ENCODE data around the gene CHN2.

Gene CHN2

GRCh38 chr7:29385214-29385814 is 190.7 kb downstream of the CHN2 start:
- no peaks in the 10 kb centered on the region for H4K20me1 ChIP-seq (ENCODE audit: insufficient read depth)
- H3K27me3 ChIP-seq (ENCODE audit: insufficient read depth, low read depth), result no peaks in the 10 kb centered on the region
- no peak overlapping the region for H3K4me2 ChIP-seq
- H3K4me3 ChIP-seq (IDR thresholded peaks at IDR 0.05; ENCODE audit: insufficient read depth, low read depth, low read length), result no peak overlapping the region
- H3K27ac ChIP-seq, result no peak overlapping the region
- no peaks in the 10 kb centered on the region for H3K4me1 ChIP-seq (ENCODE audit: low read depth, poor library complexity, severe bottlenecking)
- H3K79me2 ChIP-seq (ENCODE audit: insufficient read depth, low read depth), result no peaks in the 10 kb centered on the region
- no peak for TF ChIP-seq CTCF (conservative IDR thresholded peaks at IDR 0.05; ENCODE audit: low read depth, low read length)
- no peak overlapping the region for H2AFZ ChIP-seq (ENCODE audit: low read depth)
- H3K9ac ChIP-seq, result no peak overlapping the region
- no peaks in the 10 kb centered on the region for H3K36me3 ChIP-seq (ENCODE audit: insufficient read depth)

DNA sequence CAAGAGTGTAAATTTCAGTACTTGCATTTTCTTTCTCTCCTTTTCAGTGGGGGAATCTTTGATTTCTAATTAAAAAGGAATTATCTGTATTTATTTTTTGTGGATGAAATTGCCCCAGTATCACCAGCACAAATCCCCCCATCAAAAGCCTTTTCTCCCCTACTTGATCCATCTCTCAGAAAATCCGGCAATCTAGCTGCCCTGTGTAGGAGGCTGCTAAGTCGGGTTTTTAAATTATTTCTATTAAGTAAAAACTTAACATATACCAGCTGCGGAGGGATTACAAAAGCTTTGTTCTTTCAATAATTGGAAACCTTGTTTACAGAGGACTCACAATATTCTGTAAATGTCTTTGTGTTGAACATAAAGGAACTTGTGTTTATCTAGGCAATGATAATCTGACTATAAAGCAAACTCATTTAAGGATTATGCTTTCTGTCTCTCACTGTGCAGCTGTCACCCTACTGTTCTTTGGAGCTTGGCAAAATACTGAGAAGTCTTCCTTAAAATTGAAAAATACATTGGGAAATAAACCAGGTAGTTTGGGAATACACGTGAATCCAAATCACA is 191.7 kb downstream of the CHN2 start:
- Histone ChIP-seq H3K27ac (no peak overlapping the region), H2AFZ (ENCODE audit: low read depth) (no peak overlapping the region), H3K4me1 (ENCODE audit: low read depth, poor library complexity, severe bottlenecking) (no peaks in the 10 kb centered on the region), H3K4me2 (no peak overlapping the region), H3K9ac (no peak overlapping the region), H4K20me1 (ENCODE audit: insufficient read depth) (no peaks in the 10 kb centered on the region), H3K27me3 (ENCODE audit: insufficient read depth, low read depth) (no peaks in the 10 kb centered on the region), H3K4me3 (IDR thresholded peaks at IDR 0.05; ENCODE audit: insufficient read depth, low read depth, low read length) (no peak overlapping the region), H3K36me3 (ENCODE audit: insufficient read depth) (no peaks in the 10 kb centered on the region), H3K79me2 (ENCODE audit: insufficient read depth, low read depth) (no peaks in the 10 kb centered on the region)
- no peak for TF ChIP-seq CTCF (conservative IDR thresholded peaks at IDR 0.05; ENCODE audit: low read depth, low read length)

GRCh38 chr7:29391262-29391661 is 196.7 kb downstream of the CHN2 start:
- no peak overlapping the region for H2AFZ ChIP-seq (ENCODE audit: low read depth)
- H3K4me2 ChIP-seq, result no peak overlapping the region
- no peaks in the 10 kb centered on the region for H3K4me1 ChIP-seq (ENCODE audit: low read depth, poor library complexity, severe bottlenecking)
- no peaks in the 10 kb centered on the region for H3K27me3 ChIP-seq (ENCODE audit: insufficient read depth, low read depth)
- no peaks in the 10 kb centered on the region for H3K79me2 ChIP-seq (ENCODE audit: insufficient read depth, low read depth)
- H3K36me3 ChIP-seq (ENCODE audit: insufficient read depth), result no peaks in the 10 kb centered on the region
- no peak overlapping the region for H3K9ac ChIP-seq
- H3K27ac ChIP-seq, result no peak overlapping the region
- H4K20me1 ChIP-seq (ENCODE audit: insufficient read depth), result no peaks in the 10 kb centered on the region
- TF ChIP-seq CTCF (conservative IDR thresholded peaks at IDR 0.05; ENCODE audit: low read depth, low read length), result no peak
- H3K4me3 ChIP-seq (IDR thresholded peaks at IDR 0.05; ENCODE audit: insufficient read depth, low read depth, low read length), result no peak overlapping the region

DNA sequence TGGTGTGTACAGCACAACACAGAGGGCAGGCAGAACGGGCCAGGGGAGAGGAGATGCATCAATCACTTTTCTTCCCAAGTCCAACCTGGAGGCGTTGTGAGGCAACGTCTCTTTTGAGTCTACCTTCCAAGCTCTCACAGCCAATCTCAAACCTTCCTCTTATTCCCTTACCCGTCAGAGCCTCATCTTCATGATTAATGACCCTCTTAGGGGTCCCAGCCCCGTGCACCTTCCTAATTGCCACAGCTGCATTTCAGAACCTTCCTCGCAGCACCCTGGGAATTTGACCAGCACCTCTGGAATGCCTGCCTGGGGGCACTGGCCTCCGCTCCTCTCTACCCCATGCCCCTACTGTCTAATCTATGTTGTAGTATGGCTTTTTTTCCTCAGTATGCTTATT is 199.7 kb downstream of the CHN2 start:
- TF ChIP-seq CTCF (conservative IDR thresholded peaks at IDR 0.05; ENCODE audit: low read depth, low read length), result no peak
- Histone ChIP-seq H3K4me1 (ENCODE audit: low read depth, poor library complexity, severe bottlenecking) (peaks cover 14% of the 10 kb centered on the region), H3K79me2 (ENCODE audit: insufficient read depth, low read depth) (no peaks in the 10 kb centered on the region), H3K4me2 (no peak overlapping the region), H3K27ac (no peak overlapping the region), H2AFZ (ENCODE audit: low read depth) (no peak overlapping the region), H4K20me1 (ENCODE audit: insufficient read depth) (no peaks in the 10 kb centered on the region), H3K27me3 (ENCODE audit: insufficient read depth, low read depth) (no peaks in the 10 kb centered on the region), H3K4me3 (IDR thresholded peaks at IDR 0.05; ENCODE audit: insufficient read depth, low read depth, low read length) (no peak overlapping the region), H3K36me3 (ENCODE audit: insufficient read depth) (no peaks in the 10 kb centered on the region), H3K9ac (no peak overlapping the region)

All from KMS-11 (cell line).